ENCODE data around the gene PHLDA2.

- TF ChIP-seq, protein P1, sequence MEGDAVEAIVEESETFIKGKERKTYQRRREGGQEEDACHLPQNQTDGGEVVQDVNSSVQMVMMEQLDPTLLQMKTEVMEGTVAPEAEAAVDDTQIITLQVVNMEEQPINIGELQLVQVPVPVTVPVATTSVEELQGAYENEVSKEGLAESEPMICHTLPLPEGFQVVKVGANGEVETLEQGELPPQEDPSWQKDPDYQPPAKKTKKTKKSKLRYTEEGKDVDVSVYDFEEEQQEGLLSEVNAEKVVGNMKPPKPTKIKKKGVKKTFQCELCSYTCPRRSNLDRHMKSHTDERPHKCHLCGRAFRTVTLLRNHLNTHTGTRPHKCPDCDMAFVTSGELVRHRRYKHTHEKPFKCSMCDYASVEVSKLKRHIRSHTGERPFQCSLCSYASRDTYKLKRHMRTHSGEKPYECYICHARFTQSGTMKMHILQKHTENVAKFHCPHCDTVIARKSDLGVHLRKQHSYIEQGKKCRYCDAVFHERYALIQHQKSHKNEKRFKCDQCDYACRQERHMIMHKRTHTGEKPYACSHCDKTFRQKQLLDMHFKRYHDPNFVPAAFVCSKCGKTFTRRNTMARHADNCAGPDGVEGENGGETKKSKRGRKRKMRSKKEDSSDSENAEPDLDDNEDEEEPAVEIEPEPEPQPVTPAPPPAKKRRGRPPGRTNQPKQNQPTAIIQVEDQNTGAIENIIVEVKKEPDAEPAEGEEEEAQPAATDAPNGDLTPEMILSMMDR (IDR thresholded peaks at IDR 0.05) = no peak
- TF ChIP-seq REST (IDR thresholded peaks at IDR 0.05; ENCODE audit: insufficient read depth in 1 of 2, low read depth in 2 of 2, low read length in 1 of 2) (no peak), POLR2AphosphoS5 (IDR thresholded peaks at IDR 0.05; ENCODE audit: low read depth, low read length) (no peak)
These were observed 25.0 kb upstream of the PHLDA2 start for GRCh38 chr11:2954263-2954662.

Data from Panc1 (cell line).